BLaER1 treated with 17β-estradiol and CSF1 and Interleukin-3, amounts not matched to agents 10 nM and 100 nM (cell line): ENCODE measurements around the gene KIF23.
"Not testable (repeated sequence)": the region's sequence is repeated elsewhere in the genome, so short reads cannot be mapped to it uniquely, and the experiment has no call there.

Experiments used
- H3K27ac ChIP-seq, 11 experiments: shearing (Covaris generic); formaldehyde crosslinking; 2 replicates each; pipeline ENCODE4 v1.8.1; 2022
- H3K27me3 ChIP-seq, 11 experiments: shearing (Covaris generic); formaldehyde crosslinking; 2 replicates each; pipeline ENCODE4 v1.8.1; 2022
- H3K36me3 ChIP-seq, 11 experiments: shearing (Covaris generic); formaldehyde crosslinking; 2 replicates each; pipeline ENCODE4 v1.8.1; 2022
- H3K4me1 ChIP-seq, 10 experiments: shearing (Covaris generic); formaldehyde crosslinking; 2 replicates each; pipeline ENCODE4 v1.8.1; 2022
- H3K4me2 ChIP-seq, 11 experiments: shearing (Covaris generic); formaldehyde crosslinking; 2 replicates each; pipeline ENCODE4 v1.8.1; 2022
- H3K4me3 ChIP-seq, 10 experiments: shearing (Covaris generic); formaldehyde crosslinking; 2 replicates each; pipeline ENCODE4 v1.8.1; 2022
- H3K9ac ChIP-seq, 11 experiments: shearing (Covaris generic); formaldehyde crosslinking; 2 replicates each; pipeline ENCODE4 v1.8.1; 2022
- H3K9me3 ChIP-seq, 11 experiments: shearing (Covaris generic); formaldehyde crosslinking; replicated peaks in 1 of 11; 2 replicates each; pipeline ENCODE4 v1.8.1; 2022
- H4K20me1 ChIP-seq, 11 experiments: shearing (Covaris generic); formaldehyde crosslinking; 2 replicates each; pipeline ENCODE4 v1.8.1; 2022
- Cebpa-rat ChIP-seq, 11 experiments: shearing (Covaris generic); IDR thresholded peaks; 2 replicates each; pipeline ENCODE4 v1.8.1; 2022

The KIF23 gene

DNA sequence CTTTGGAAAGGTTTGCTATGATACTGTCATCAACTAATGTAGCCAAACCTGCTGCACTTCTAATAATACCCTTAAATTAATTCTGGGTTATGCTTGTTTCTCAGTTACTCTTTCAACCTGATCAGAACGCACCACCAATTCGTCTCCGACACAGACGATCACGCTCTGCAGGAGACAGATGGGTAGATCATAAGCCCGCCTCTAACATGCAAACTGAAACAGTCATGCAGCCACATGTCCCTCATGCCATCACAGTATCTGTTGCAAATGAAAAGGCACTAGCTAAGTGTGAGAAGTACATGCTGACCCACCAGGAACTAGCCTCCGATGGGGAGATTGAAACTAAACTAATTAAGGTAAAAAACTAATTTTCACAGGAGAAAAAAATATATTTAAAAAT is 30.5 kb downstream of the KIF23 start:
- no peak overlapping the region for H3K4me3 ChIP-seq
- no peak for TF ChIP-seq Cebpa-rat (IDR thresholded peaks at IDR 0.05)
- no peaks in the 10 kb centered on the region for H3K27me3 ChIP-seq
- no peak overlapping the region for H3K9ac ChIP-seq
- no peaks in the 10 kb centered on the region for H3K9me3 ChIP-seq
- H3K27ac ChIP-seq = no peak overlapping the region
- H4K20me1 ChIP-seq = no peaks in the 10 kb centered on the region
- H3K4me1 ChIP-seq = peaks cover 0 to 11% (median 5%) of the 10 kb centered on the region in 10 experiments; a peak in 6 of 20 replicates
- peaks cover 11 to 100% (median 88%) of the 10 kb centered on the region in 11 experiments for H3K36me3 ChIP-seq
- H3K4me2 ChIP-seq = no peak overlapping the region

DNA sequence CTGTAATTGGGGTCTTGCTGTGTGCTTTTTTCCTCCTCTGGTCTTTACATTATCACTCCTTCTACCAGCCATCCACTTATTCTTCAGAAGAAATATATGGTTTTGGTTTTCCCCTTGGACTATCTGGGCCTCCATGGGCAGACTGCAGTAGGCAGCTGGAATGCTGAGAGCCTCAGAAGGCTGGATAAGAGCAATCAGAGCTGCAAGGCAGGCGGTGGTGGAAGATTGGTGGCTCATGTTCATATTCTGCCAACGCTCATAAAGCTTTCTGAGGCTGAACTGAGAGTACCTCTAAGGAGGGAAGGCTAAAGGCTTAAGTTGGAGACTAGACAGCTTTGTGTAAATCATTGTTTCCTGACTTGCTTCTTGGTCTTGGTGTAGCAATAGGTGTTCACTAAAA is 32.8 kb downstream of the KIF23 start:
- Histone ChIP-seq H3K9me3 (peaks cover 0 to 4% (median 0%) of the 10 kb centered on the region in 11 experiments; a peak in 3 of 22 replicates), H3K9ac (0 out of 22 replicates have a peak overlapping the region, but pooled peaks of 2 of the 11 experiments have one; percentile 8 to 38), H3K36me3 (peaks cover 11 to 83% (median 72%) of the 10 kb centered on the region in 11 experiments), H3K4me2 (no peak overlapping the region), H4K20me1 (no peaks in the 10 kb centered on the region), H3K27ac (no peak overlapping the region), H3K4me3 (no peak overlapping the region), H3K4me1 (peaks cover under 1 to 13% (median 7%) of the 10 kb centered on the region in 10 experiments; a peak in 19 of 20 replicates), H3K27me3 (no peaks in the 10 kb centered on the region)
- no peak for TF ChIP-seq Cebpa-rat (IDR thresholded peaks at IDR 0.05)

DNA sequence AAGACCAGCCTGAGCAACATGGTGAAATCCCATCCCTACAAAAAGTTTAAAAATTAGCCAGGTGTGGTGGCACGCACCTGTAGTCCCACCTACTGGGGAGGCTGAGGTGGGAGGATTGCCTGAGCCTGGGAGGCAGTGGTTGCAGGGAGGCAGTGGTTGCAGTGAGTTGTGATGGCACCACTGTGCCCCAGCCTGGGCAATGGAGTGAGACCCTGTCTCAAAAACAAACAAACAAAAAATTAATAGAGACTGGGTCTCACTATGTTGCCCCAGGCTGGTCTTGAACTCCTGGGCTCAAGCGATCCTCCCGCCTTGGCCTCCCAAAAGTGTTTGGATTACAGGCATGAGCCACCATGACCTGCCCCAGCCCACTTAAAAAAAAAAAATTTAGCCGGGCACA is 36.1 kb downstream of the KIF23 start:
- Histone ChIP-seq H4K20me1 (peaks cover 23 to 26% (median 25%) of the 10 kb centered on the region in 11 experiments), H3K4me1 (peaks cover 19 to 22% (median 20%) of the 10 kb centered on the region in 10 experiments), H3K36me3 (peaks cover 17 to 72% (median 68%) of the 10 kb centered on the region in 11 experiments)
- not testable (repeated sequence) for H3K27me3 ChIP-seq, H3K27ac ChIP-seq, H3K4me3 ChIP-seq, H3K9ac ChIP-seq, H3K4me2 ChIP-seq, H3K9me3 ChIP-seq

DNA sequence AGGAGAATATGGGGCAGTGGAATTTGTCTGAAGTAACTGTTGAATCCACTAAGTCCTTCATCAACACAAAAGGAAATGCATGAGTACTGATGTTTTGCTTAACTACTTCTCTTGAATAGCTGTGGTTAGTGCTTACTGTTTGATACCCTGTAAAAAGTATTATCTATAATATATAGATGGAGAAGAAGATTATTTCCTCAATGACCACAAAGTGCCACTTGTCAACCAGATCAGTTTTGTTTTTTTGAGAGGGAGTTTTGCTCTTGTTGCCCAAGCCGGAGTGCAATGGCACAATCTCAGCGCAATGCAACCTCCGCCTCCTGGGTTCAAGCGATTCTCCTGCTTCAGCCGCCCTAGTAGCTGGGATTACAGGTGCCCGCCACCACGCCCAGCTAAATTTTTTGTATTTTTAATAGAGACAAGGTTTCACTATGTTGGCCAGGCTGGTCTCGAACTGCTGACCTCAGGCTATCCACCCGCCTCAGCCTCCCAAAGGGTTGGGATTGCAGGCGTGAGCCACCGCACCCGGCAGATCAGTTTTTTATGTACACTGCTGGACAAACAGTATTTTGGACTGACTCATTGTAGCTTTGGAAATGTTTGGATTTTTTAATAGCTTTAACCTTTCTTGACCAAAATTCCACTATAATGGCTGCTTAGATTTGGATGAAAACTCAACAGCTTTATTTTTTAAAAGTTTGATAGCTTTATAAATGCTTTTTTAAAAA is 37.0 kb downstream of the KIF23 start:
- Histone ChIP-seq H3K9me3 (peaks cover 0 to 7% (median 0%) of the 10 kb centered on the region in 11 experiments; a peak in 5 of 22 replicates), H3K27me3 (no peaks in the 10 kb centered on the region), H4K20me1 (peaks cover 30 to 35% (median 34%) of the 10 kb centered on the region in 11 experiments), H3K27ac (no peak overlapping the region), H3K4me1 (peaks cover 22 to 28% (median 25%) of the 10 kb centered on the region in 10 experiments), H3K9ac (no peak overlapping the region), H3K4me3 (no peak overlapping the region), H3K4me2 (no peak overlapping the region), H3K36me3 (peaks cover 26 to 72% (median 68%) of the 10 kb centered on the region in 11 experiments)
- TF ChIP-seq Cebpa-rat (IDR thresholded peaks at IDR 0.05) = no peak

DNA sequence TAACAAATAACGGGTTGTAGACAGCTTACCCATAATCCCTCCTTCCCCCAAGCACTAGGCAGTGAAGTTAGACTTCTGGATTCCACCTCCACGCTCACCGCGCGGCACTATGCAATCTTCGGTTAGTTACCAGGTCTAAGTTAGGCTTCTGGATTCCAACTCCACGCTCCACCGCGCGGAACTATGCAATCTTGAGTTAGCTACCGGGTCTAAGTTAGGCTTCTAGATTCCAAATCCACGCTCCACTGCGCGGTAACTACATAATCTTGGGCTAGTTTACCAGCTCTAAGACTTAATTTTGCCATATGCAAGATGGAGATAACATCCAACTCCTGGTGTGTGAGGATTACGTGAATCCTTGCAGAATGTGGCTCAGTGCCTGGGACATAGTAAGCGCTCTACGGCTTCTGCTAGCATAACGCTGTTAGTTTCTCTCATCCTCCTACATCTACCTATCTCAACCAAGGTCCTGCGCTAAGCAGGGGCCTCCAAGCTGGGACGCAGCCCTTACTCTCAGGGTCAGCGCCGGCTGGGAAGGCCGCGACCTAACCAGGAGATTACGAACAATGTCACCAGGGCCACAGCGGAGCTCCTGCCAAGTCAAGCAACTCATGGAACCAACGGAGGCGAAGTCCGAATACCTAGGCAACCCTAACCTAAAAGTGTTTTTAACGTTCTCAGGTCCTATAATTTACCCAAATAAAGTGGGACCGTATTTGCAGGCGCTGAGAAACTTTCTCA is 38.0 kb downstream of the KIF23 start:
- H3K4me1 ChIP-seq = peaks cover 22 to 33% (median 25%) of the 10 kb centered on the region in 10 experiments
- peaks cover 31 to 72% (median 68%) of the 10 kb centered on the region in 11 experiments for H3K36me3 ChIP-seq
- peak overlapping the region; percentile 88 to 99 (median 96); a peak in 21 of 22 replicates for H3K9ac ChIP-seq

DNA sequence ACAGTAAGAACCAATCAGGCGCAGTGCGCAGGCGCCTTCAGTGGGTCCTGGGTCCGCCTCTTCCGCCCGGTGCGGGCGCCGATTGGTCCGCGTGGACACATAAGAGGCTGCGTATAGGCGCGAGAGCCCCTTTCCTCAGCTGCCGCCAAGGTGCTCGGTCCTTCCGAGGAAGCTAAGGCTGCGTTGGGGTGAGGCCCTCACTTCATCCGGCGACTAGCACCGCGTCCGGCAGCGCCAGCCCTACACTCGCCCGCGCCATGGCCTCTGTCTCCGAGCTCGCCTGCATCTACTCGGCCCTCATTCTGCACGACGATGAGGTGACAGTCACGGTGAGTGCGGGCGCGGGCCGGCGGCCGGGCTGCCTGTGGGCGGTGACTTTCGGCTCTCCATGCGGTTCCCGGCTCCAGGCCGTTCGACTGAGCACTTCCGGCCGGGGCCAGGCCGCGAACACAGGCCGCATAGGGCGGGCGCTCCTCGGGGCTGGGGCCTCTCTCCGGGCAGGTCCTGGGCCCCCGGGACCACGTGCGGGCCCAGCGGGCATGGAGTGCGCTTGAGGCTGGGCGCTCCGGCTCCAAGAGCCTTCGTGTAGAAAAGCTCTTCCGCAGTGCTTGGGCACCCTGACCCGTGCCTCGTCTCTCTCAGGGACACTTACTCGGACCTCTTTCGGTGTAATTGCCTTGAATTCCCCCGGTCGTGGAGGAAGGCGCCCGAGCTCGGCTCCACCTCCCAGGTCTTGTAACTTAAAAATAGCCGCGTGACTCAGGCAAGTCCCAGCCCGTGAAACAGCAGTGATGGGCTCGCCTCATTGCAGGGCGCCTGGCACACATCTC is 38.8 kb downstream of the KIF23 start, which contains the start of gene RPLP1:
RPLP1 (plus strand) TSS at position 127 of the 830 bp plus-strand sequence; CDS start at position 258, 131 bp downstream.
- H4K20me1 ChIP-seq = peaks cover 37 to 53% (median 52%) of the 10 kb centered on the region in 11 experiments
- H3K4me2 ChIP-seq = peak within 1 kb of the TSS; percentile 83 to 98 (median 91)
- H3K4me3 ChIP-seq = peak within 1 kb of the TSS; percentile 75 to 99 (median 96)
- H3K9ac ChIP-seq = peak within 1 kb of the TSS; percentile 88 to 99 (median 96)
- peaks cover 38 to 72% (median 69%) of the 10 kb centered on the region in 11 experiments for H3K36me3 ChIP-seq
- no peaks in the 10 kb centered on the region for H3K27me3 ChIP-seq
- H3K27ac ChIP-seq = peak within 1 kb of the TSS; percentile 75 to 97 (median 95)
- peaks cover 0 to 7% (median 0%) of the 10 kb centered on the region in 11 experiments; a peak in 5 of 22 replicates for H3K9me3 ChIP-seq
- peaks cover 22 to 33% (median 25%) of the 10 kb centered on the region in 10 experiments for H3K4me1 ChIP-seq
- TF ChIP-seq Cebpa-rat (IDR thresholded peaks at IDR 0.05) = no peak

More for the DNA sequence above, 38.0 kb downstream of the KIF23 start:
- Histone ChIP-seq H4K20me1 (peaks cover 37 to 45% (median 44%) of the 10 kb centered on the region in 11 experiments), H3K27me3 (no peaks in the 10 kb centered on the region), H3K4me2 (peak overlapping the region; percentile 66 to 98 (median 85)), H3K4me3 (peak overlapping the region; percentile 75 to 99 (median 96)), H3K9me3 (peaks cover 0 to 7% (median 0%) of the 10 kb centered on the region in 11 experiments; a peak in 5 of 22 replicates), H3K27ac (peak overlapping the region; percentile 8 to 97 (median 94); a peak in 20 of 22 replicates)
- no peak for TF ChIP-seq Cebpa-rat (IDR thresholded peaks at IDR 0.05)

DNA sequence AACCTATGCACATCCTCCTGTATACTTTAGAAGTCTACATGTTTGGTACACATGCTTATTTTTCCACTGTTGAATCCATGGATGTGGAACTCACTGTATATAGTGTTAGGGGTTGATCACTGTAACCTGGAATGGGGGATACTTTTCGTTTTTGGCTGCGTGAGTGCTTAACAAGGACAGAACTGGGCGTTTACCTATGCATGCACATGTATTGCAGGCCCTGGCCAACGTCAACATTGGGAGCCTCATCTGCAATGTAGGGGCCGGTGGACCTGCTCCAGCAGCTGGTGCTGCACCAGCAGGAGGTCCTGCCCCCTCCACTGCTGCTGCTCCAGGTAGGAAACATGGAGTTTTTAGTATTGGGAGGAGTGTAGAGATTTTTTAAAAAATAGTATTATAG is 40.8 kb downstream of the KIF23 start:
- Histone ChIP-seq H3K4me1 (peaks cover 22 to 33% (median 25%) of the 10 kb centered on the region in 10 experiments), H3K36me3 (peaks cover 38 to 59% (median 49%) of the 10 kb centered on the region in 11 experiments), H4K20me1 (peaks cover 37 to 73% (median 62%) of the 10 kb centered on the region in 11 experiments), H3K4me3 (peak overlapping the region; percentile 75 to 99 (median 96); a peak in 17 of 20 replicates), H3K9ac (peak overlapping the region in 9 of 11 experiments; percentile 14 to 99 (median 96); a peak in 15 of 22 replicates), H3K27ac (no peak overlapping the region), H3K4me2 (peak overlapping the region; percentile 76 to 98 (median 91)), H3K9me3 (peaks cover 0 to 7% (median 0%) of the 10 kb centered on the region in 11 experiments; a peak in 5 of 22 replicates), H3K27me3 (no peaks in the 10 kb centered on the region)
- TF ChIP-seq Cebpa-rat (IDR thresholded peaks at IDR 0.05) = no peak
